ENCODE data around the gene SPAG8.

The SPAG8 gene

GRCh38 chr9:35840881-35841644 is 29.0 kb upstream of the SPAG8 start:
- Histone ChIP-seq H3K4me3 (ENCODE audit: low read depth, low read length) (no peak overlapping the region), H2AFZ (no peak overlapping the region), H3K4me1 (no peaks in the 10 kb centered on the region), H3K4me2 (ENCODE audit: low read length) (no peak overlapping the region), H3K36me3 (ENCODE audit: control insufficient read depth, insufficient read depth, low read length) (no peaks in the 10 kb centered on the region), H3K9me3 (ENCODE audit: control insufficient read depth, low read length) (no peaks in the 10 kb centered on the region), H3K27ac (no peak overlapping the region), H3K79me2 (no peaks in the 10 kb centered on the region), H3K9ac (no peak overlapping the region), H3K27me3 (ENCODE audit: control insufficient read depth, insufficient read depth, low read length) (no peaks in the 10 kb centered on the region)
- TF ChIP-seq CTCF (IDR thresholded peaks at IDR 0.05), result no peak

GRCh38 chr9:35839926-35840325 is 27.9 kb upstream of the SPAG8 start:
- Histone ChIP-seq H3K4me2 (ENCODE audit: low read length) (no peak overlapping the region), H3K9ac (no peak overlapping the region), H3K4me3 (ENCODE audit: low read depth, low read length) (no peak overlapping the region), H3K27ac (no peak overlapping the region), H3K9me3 (ENCODE audit: control insufficient read depth, low read length) (no peaks in the 10 kb centered on the region), H2AFZ (no peak overlapping the region), H3K36me3 (ENCODE audit: control insufficient read depth, insufficient read depth, low read length) (no peaks in the 10 kb centered on the region), H3K79me2 (no peaks in the 10 kb centered on the region), H3K27me3 (ENCODE audit: control insufficient read depth, insufficient read depth, low read length) (no peaks in the 10 kb centered on the region), H3K4me1 (no peaks in the 10 kb centered on the region)
- TF ChIP-seq CTCF (IDR thresholded peaks at IDR 0.05), result no peak

- no peak overlapping the region for H3K9ac ChIP-seq
- H3K9me3 ChIP-seq (ENCODE audit: control insufficient read depth, low read length), result no peaks in the 10 kb centered on the region
- no peak overlapping the region for H3K4me2 ChIP-seq (ENCODE audit: low read length)
- H2AFZ ChIP-seq, result no peak overlapping the region
- no peak overlapping the region for H3K4me3 ChIP-seq (ENCODE audit: low read depth, low read length)
- peaks cover 6% of the 10 kb centered on the region for H3K4me1 ChIP-seq
- H3K27ac ChIP-seq, result no peak overlapping the region
- H3K27me3 ChIP-seq (ENCODE audit: control insufficient read depth, insufficient read depth, low read length), result no peaks in the 10 kb centered on the region
- no peaks in the 10 kb centered on the region for H3K79me2 ChIP-seq
- H3K36me3 ChIP-seq (ENCODE audit: control insufficient read depth, insufficient read depth, low read length), result no peaks in the 10 kb centered on the region
- no peak for TF ChIP-seq CTCF (IDR thresholded peaks at IDR 0.05)
These were observed 24.5 kb upstream of the SPAG8 start for GRCh38 chr9:35836595-35836994.

GRCh38 chr9:35835766-35836165 is 23.7 kb upstream of the SPAG8 start:
- no peak overlapping the region for H3K4me2 ChIP-seq (ENCODE audit: low read length)
- no peaks in the 10 kb centered on the region for H3K36me3 ChIP-seq (ENCODE audit: control insufficient read depth, insufficient read depth, low read length)
- H3K9ac ChIP-seq, result no peak overlapping the region
- H3K27ac ChIP-seq, result no peak overlapping the region
- H3K79me2 ChIP-seq, result no peaks in the 10 kb centered on the region
- H3K27me3 ChIP-seq (ENCODE audit: control insufficient read depth, insufficient read depth, low read length), result no peaks in the 10 kb centered on the region
- no peak overlapping the region for H2AFZ ChIP-seq
- H3K9me3 ChIP-seq (ENCODE audit: control insufficient read depth, low read length), result no peaks in the 10 kb centered on the region
- H3K4me3 ChIP-seq (ENCODE audit: low read depth, low read length), result no peak overlapping the region
- H3K4me1 ChIP-seq, result peaks cover 6% of the 10 kb centered on the region
- no peak for TF ChIP-seq CTCF (IDR thresholded peaks at IDR 0.05)

GRCh38 chr9:35835216-35835632 is 23.2 kb upstream of the SPAG8 start:
- no peak overlapping the region for H3K4me3 ChIP-seq (ENCODE audit: low read depth, low read length)
- no peaks in the 10 kb centered on the region for H3K27me3 ChIP-seq (ENCODE audit: control insufficient read depth, insufficient read depth, low read length)
- no peak overlapping the region for H3K9ac ChIP-seq
- H3K36me3 ChIP-seq (ENCODE audit: control insufficient read depth, insufficient read depth, low read length), result no peaks in the 10 kb centered on the region
- H3K79me2 ChIP-seq, result no peaks in the 10 kb centered on the region
- H3K4me2 ChIP-seq (ENCODE audit: low read length), result no peak overlapping the region
- H2AFZ ChIP-seq, result no peak overlapping the region
- peaks cover 6% of the 10 kb centered on the region for H3K4me1 ChIP-seq
- no peaks in the 10 kb centered on the region for H3K9me3 ChIP-seq (ENCODE audit: control insufficient read depth, low read length)
- TF ChIP-seq CTCF (IDR thresholded peaks at IDR 0.05), result peak; percentile 25
- no peak overlapping the region for H3K27ac ChIP-seq
